Measurements from ENCODE around the gene NPAS2. TPM values are rescaled to one million over a fixed set of nuclear protein-coding genes. Genes with fewer than 3 reads are reported as not detected.

Gene NPAS2
- total RNA-seq, 1 donor from 2014 or later = 11.7 TPM

DNA sequence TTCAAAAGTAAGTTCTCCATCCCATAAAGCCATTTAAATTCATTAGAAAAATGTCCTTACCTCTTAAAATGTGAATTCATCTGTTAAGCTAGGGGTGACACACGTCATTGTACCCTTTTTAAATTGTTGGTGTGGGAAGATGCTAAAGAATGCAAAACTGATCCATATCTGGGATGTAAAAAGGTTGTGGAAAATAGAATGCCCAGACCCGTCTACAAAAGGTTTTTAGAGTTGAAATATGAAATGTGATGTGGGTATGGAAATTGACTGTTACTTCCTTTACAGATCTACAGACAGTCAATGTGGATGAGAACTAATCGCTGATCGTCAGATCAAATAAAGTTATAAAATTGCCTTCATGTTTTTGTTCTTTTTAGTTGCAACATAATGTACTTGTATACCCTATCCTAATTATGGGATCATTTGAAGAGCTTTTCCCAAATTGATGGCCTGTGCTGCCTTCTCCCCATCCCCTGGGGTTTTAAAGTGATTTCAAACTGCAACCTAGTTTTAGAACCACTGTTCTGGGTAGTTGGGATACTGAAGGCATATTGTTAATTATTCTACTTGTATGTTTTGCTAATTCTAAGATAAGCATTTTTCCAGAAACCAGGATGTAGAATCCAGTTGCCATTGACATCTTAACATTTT, 186.3 kb downstream of the NPAS2 start:
- DNase-seq (ENCODE audit: low read depth in 2 of 2) = no peak

DNA sequence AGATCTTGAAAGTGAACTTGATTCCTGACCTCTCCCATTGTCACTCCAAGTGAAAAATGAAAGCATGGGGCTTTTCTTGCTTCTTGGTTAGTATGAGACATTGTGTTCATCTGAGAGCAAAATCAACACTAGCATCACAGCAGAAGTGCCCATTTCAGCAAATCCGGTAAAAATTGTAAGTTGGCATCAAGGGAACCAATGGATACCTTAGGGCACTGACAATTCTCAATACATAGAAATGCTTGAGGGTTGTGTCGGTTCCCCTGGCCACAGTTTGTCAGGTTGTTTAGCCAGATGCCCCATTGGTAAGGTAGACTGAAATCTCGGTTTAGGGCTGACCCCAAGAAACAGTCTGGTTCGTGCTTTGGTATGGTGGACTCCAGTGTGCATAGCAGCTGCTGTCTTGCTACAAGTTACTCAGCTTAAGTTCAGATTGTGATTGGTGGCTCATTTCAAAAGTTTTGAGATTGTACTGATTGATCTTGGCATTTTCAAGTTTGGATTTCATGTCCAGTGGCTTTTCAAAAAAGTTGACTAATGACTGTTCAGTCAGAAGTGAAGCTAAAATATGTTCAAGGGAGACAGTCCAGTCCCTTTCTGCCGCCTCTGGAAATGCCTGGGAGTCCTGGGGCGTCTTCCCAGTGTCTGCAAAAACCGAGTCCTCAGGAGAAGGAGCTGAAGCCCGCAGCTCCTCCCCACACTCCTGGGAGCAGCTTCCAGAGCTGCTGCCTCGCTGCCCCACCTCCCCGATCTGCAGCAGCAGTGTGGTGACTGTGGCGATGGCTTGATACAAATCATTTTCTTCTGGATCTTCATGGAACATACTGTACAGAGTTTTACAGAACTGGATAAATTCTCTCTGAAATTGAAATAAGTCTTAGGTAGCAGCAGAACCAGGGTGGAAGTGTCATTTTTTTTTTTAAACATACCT, 187.7 kb downstream of the NPAS2 start:
- DNase-seq (ENCODE audit: low read depth in 2 of 2) = no peak

DNA sequence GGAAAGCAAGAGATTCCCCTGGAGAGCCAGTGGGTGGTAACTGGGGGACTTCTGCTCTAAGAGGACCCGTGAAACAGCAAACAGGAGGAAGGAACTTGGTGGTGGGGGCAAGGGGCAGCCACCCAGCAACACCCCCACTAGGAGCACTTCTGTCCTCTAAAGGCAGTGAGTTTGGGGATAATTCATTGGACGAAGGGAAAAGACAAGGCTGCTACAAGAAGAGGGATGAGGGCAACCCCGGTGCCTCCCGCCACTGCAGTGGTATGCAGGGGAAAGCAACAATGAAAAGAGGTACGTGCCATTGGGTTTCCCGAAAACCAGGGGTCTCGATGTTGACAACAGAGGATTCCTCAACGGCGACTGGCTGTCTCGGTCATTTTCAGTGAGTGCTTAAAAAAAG, 191.2 kb downstream of the NPAS2 start:
- DNase-seq (ENCODE audit: low read depth in 2 of 2) = no peak

DNA sequence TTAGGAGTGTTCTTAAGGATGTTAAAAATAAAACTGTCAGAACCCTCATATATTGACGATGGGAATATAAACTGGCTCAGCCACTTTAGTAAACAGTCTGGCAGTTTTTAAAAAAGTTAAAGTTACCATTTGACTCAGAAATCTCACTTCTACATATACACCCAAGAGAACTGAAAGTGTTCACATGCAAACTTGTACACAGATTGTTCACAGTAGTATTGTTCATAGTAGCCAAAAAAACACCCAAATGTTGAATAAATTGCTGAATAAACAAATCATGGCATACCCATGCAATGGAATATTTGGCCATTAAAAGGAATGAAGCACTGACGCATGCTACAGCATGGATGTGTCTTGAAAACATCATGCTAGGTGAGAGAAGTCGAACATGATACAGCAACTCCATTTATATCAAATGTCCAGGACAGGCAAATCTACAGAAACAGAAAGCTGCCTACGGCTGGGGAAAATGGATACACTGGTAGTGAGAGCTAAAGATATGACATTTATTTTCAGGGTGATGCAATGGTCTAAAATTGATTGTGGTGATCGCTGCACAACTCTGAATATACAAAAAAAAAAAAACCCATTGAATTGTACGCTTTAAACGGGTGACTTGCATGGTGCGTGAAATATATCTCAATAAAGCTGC, 192.2 kb downstream of the NPAS2 start:
- DNase-seq (ENCODE audit: low read depth in 2 of 2) = no peak

DNA sequence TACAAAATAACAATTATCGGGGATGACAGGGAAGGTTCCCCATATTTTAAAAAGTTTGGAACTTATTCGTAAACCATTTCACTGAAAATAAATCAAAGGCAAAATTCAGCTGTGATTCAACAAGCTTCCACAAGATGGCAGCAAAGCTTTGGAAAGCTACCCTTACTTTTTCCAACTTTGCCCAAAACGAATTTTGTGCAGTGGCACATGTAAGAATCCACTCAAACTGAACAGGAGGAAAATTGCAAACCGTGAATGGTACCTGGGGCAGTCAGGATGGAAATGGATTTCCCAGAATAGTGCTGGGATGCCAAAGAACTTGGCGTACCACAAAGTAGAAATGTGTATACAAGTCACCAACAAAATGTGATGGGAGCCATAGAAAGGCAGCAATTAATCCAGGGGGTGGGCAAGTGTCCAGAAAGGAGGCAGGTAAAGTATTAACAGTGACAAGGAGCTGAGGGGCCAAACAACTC, 192.8 kb downstream of the NPAS2 start:
- peak; percentile 55 to 64 for DNase-seq (ENCODE audit: low read depth in 2 of 2)

DNA sequence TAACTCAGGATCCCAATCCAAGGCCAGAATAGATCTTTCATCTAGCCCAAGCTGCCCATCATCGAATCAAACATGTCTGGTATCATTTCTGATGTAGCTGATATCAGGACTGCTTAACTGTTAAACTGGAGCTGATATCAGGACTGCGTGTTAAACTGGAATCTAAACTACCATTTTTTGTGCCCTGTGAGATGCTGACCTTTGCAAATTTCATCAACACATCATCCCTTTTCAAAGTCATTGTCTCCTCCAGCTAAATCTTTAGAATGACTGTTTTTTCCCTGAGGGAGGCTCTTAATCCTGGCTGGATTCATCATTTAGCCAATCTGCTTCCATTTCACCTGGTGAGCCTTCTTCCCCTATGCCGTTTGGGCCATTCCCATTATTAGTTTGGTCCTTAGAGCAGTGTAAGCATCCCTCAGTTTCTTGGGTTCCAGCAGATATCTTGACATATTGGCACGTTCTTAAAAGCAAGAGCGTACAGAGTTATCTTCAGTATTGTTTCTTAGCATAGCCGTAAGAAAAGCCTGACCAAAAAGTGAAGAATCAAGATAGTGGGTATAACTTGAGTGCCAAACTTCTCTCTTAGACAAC, 194.4 kb downstream of the NPAS2 start:
- DNase-seq (ENCODE audit: low read depth in 2 of 2) = no peak

DNA sequence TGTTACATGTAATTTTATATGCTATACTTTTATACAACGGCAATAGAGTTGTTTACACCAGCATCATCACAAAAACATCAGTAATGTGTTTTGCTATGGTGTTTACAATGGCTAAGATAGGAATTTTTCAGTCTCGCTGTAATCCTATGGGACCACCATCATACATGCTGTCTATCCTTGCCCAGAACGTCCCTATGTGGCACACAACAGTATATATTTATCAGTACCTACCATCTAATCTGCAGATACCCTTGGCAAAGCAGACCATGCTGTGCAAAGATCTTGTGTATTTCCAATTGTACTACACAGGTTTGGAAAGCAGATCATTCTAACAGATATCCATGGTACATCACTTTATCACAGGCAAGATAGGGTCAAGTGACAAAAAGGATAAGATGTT, 197.4 kb downstream of the NPAS2 start:
- DNase-seq (ENCODE audit: low read depth in 2 of 2) = no peak

DNA sequence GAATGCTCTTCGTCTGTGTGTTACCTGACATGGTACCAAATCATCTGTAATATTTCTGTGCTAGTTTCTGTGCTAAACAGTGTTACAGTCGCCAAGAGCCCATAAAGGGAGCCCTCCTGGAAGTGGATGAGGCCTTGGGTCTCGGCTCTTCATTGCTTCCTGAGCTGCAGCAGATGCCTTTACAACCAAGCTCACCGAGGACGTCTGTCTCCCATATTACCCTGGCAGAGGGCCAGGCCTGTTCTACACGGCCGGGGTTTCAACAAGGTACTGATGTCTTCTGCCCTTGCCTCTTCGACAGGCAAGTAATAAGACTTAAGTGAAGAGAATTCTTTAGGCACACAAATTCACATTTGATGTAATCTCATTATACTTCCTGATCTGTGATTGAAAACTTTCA, 199.0 kb downstream of the NPAS2 start:
- no peak for DNase-seq (ENCODE audit: low read depth in 2 of 2)

DNA sequence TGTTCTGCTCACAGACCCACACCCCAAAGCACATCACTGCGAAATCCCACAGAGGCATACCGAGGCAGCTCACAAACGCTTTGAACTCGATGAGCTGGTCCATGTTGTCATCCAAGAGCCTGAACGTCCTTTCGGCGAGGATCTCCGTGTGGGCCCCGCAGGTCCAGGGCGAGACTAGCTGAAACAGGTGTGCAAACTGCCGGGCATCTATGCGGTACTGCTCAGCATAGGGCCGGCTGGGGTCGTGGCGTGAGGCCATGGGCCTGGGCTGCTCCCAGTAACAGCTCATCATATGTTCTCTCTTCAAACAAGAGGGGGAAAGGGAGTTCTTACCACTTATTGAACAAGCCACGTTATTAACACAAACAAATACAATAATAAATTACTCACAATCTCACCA, 202.3 kb downstream of the NPAS2 start:
- no peak for DNase-seq (ENCODE audit: low read depth in 2 of 2)

DNA sequence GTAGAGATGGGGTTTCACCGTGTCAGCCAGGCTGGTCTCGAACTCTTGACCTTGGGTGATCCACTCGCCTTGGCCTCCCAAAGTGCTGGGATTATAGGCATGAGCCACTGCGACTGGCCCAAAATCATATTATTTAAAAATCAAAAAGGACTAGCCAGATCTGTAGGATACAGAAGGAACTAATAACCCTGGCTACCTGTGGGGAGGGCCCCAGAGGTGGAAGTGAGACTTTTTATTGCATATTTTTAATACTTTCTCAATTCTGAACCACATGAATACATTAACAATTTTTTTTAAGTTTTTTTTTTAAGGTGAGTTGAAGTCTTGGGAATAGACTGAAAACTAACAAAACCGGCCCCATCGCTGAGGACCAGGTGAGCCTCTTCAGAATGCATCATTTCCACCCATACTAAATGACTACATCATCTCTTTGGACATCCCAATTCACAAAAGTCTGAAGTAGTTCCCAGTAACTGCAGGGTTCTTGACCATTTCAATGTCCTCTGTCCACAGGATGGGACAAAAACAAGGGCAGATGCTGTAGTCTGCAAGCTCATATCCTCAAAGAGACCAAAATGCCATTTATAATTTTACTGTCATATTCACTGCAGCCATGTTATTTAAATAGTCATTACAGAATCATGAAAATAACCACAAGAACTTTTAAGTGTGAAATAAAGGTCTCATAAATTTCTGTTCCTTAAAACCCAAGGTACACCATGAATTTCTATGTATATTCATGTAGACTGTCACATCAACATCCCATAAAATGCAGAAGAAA, 203.6 kb downstream of the NPAS2 start:
- no peak for DNase-seq (ENCODE audit: low read depth in 2 of 2)

DNA sequence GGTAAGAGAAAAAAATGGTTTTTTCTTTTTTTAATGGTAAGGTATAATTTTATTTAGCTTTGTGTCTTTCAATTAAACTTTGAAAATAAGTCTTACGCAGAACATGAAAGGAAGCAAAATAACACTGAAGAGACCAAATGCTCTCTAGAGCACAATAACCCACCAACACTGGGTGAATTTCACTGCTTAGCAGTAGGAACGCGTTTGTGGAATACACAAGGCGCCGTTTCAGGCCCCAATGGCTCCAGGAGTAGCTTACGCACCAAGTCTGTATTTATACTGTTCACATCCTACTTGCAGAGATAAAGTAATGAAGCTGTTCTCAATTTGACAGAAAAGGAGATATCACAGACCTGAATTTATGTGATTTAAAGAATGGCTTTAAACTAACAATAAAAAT, 205.6 kb downstream of the NPAS2 start:
- no peak for DNase-seq (ENCODE audit: low read depth in 2 of 2)

DNA sequence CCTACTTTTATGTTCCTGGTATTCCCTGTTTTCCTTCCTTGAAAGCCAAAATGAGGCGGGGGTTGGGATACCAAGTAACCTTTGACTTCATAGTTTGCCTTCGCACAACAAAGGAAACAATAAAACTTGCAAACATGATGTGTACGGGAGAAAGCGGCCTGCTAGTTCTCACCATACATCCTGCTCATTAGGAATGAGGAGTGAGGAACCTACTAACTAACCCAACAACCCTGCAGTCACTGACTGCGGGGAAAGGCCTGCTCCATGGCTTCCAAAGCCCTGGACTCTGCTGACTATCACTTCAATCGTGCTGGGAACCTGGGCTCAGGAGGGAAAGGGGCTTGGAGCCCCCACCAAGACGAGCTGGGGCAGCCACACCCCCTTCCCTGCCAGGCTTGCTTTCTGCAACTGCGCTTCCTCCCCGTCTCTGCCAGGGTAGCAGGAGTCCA, 206.3 kb downstream of the NPAS2 start:
- no peak for DNase-seq (ENCODE audit: low read depth in 2 of 2)

DNA sequence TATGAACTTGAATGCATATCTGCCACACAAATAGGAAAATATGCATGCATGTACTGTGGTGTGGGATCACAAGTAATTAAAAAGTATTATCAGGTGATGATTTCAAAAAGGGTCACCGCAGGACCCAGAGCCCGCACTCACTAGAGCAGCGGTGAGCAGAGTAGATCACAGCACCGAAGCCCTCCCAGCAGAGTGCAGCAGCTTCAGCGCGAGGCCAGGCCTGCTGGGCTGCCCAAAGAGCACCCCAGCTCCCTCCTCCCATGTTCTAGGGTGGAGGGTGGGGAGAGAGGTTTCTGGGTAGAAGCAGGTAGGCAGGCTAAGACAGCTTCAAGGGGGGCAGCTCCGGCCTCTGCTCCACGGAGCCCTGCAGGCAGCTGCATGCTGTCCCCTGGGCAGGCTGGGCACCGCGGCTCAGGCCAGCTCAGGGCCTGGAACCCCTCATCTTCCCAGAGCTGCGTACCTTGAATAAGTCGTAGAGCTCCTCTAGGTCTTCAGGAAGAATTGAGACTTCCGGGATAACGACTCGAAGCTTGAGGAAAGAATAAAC, 207.1 kb downstream of the NPAS2 start:
- DNase-seq (ENCODE audit: low read depth in 2 of 2) = no peak

DNA sequence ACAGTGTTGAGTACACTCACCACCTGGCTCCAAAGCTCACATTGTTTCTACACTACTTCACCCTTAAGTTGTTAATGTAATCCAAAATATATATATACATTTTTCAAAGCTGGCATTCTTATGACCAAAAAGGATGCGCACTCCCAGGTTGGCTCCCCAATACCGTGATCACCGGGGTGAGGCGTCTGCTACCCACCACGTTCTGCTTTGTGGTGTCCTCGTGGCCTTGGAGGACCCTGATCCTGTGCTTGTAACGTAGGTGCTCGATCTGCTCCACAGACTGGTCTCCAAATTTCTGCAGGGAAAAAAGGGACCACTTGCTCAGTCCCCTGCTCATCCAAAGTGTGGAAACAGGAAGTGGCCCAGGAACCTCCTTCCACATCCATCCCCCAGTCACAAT, 207.9 kb downstream of the NPAS2 start:
- DNase-seq (ENCODE audit: low read depth in 2 of 2) = no peak

DNA sequence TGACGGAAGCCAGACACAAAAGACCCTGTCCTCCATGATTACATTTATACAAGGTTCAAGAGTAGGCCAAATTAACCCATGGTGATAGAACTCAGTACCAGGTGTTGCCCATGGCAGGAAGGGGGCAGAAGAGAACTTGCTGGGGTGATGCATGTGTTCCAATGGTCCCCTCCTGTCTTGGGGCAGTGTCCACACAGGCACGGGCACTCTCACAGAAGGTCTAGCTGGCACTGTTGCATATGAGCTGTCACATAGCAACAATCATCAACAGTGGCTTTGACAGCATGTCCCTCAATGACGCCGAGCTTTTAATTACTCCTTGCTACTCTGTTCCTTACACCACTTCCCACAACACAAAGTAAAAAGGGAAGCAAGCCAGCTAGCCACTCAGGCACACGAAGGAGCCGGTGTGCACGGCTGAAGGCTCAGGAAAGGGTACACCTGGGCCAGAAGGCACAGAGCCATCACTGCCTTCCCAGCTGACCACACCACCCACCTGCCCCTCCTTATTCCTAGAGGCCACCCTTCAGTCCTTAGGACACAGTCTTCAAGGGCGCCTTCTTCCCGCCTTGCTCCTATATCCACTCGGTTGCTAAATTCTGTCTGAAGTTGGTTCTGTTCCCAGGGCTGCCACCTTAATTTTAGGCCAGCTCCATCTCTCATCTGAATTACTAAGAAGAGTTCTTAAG, 211.1 kb downstream of the NPAS2 start:
- DNase-seq (ENCODE audit: low read depth in 2 of 2) = no peak

DNA sequence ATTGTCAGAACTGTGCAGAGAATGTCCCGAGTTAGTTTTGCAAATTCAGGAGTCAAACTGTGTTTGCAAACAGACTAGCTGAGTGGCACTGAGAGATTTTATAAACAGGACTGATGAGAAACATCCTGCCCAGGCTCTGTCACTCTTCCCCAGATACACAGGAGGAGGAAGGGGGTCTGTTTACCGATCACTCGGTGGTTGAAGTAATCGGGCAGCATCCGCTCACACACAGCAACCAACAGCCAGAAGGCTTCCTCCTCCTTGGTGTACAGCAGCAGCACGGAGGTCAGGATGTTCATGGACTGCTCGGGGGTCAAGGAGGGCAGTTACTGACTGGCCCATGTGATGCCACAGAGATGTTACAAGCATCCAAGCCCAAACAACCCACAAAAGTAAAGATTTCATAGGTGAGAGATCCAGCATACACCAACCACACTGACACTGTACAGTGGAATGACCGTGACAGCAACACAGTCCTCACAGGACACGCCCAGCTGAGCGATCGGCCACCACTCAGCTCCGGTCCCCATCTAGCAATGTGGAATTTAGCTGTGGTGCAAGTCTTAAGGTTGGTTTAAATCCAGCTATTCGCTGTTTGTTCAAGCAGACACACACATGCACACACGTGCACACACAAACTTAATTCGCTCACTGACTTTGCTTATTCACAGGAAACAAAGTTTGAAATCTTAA, 212.3 kb downstream of the NPAS2 start:
- DNase-seq (ENCODE audit: low read depth in 2 of 2) = peak in 1 of 2 donors; percentile 46

DNA sequence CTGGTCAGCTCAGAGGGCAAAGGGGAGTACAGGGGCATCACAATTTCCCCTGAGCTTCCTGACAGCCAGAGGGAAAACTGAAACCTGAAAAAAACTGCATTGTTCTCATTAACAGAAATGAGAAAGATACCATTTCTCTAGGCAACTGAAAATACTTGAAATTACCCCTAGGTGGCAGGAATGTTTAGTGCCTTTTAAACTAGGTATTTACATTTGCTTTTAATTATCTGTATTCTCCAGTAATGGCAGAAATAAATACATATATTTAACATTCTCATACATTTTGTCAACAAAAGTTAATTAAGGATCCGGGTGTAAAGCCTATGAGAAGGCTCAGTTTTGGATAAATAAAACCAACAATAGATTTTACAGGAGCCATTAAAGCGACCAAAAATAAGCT, 216.6 kb downstream of the NPAS2 start:
- DNase-seq (ENCODE audit: low read depth in 2 of 2) = peak; percentile 47 to 61

DNA sequence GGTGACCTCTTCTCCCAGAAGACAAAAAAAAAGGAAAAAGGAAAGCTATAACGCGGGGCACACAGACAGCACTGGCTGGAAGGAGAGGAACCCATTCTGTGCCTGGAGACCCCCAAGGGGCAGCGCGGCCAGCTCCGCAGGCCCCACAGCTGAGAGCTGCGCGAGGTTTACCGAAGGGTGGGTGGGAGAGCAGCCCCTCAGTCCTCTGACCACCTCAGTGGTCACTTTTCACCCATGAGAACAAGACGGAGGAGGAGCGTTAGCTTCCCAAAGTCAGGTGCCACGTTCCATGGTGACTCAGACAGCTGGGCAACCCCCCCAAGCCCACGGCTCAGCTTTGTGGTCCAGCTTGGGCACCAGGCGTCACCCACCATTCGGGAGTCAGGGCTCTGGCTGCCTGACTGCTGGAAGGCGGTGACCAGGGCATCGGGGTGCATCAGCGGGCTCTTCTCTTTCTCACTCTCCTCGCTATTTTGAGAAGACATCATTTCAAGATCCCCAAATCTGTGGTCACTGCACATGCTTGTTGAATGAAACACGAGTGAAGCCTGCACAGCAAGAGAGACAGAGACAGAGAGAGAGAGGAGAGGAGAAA, 217.3 kb downstream of the NPAS2 start:
- DNase-seq (ENCODE audit: low read depth in 2 of 2) = no peak
